Left ventricle myocardium inferior (tissue), 1 donor: ENCODE data around the gene NTM. TPM values are rescaled to one million over a fixed set of nuclear protein-coding genes. Genes with fewer than 3 reads are reported as not detected.

Experiments
- DNase-seq: peaks from one replicate; pipeline ENCODE4 v3.0.0-alpha.2; 2020
- H3K27ac ChIP-seq: fragments of 200-600 bp; replicated peaks from 2 replicates; pipeline ENCODE4 v1.8.0; 2021
- H3K27me3 ChIP-seq: fragments of 200-600 bp; 2 replicates; pipeline ENCODE4 v1.8.0; 2021; ENCODE audit warnings: low read depth
- H3K36me3 ChIP-seq: fragments of 200-600 bp; 2 replicates; pipeline ENCODE4 v1.8.0; 2021
- H3K4me1 ChIP-seq: fragments of 200-600 bp; 2 replicates; pipeline ENCODE4 v1.8.0; 2021
- H3K4me3 ChIP-seq: fragments of 200-600 bp; 2 replicates; pipeline ENCODE4 v1.8.0; 2021; ENCODE audit warnings: mild to moderate bottlenecking, moderate library complexity
- H3K9me3 ChIP-seq: fragments of 200-600 bp; replicated peaks from 2 replicates; pipeline ENCODE4 v1.8.0; 2021
- intact Hi-C: fragments of 100-400 bp; cut with micrococcal nuclease; formaldehyde crosslinking; loops from one replicate; pipeline ENCODE4 v1.11.0; 2022
- total RNA-seq: library from RNA; stranded (reverse); fragmentation: NEBNext Ultra II Directional; extraction: Animal tissue kit (Norgen Biotek cat#: 25700); gene quantifications from one replicate; pipeline ENCODE4 v1.2.1, GENCODE V29; 2021
- TF ChIP-seq, protein P1 (sequence below): fragments of 200-600 bp; IDR thresholded peaks from 2 replicates; pipeline ENCODE4 v1.8.0; 2021; ENCODE audit warnings: antibody characterized with exemption, mild to moderate bottlenecking, borderline replicate concordance
- donor health status: DM: no; HTN: yes; CAD: no; lungs with severe emphysema.

The NTM gene
- total RNA-seq, 1 donor from 2014 or later, result 1.0 TPM

DNA sequence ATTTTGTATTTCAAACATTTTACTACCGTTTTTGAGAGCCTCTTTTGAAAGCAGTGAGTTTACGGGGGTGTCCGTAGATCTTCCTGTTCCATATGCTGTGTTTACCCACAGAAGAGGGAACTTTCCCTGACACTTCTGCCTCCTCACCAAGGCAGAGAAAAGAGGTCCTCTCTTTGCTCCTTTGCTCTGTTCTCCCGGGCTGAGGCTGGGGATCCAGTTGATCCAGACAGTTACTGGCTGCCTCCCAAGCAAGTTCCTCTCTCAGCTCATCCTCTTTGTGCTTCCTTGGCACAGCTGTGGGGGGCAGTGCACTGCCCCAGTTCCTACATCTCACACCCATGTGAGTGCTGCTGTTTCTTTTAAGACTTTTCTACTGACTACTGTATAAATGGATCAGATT is 813.7 kb downstream of the NTM start:
- H3K27ac ChIP-seq, result no peak overlapping the region
- no peak overlapping the region for H3K4me3 ChIP-seq
- no peaks in the 10 kb centered on the region for H3K4me1 ChIP-seq
- TF ChIP-seq, protein P1, sequence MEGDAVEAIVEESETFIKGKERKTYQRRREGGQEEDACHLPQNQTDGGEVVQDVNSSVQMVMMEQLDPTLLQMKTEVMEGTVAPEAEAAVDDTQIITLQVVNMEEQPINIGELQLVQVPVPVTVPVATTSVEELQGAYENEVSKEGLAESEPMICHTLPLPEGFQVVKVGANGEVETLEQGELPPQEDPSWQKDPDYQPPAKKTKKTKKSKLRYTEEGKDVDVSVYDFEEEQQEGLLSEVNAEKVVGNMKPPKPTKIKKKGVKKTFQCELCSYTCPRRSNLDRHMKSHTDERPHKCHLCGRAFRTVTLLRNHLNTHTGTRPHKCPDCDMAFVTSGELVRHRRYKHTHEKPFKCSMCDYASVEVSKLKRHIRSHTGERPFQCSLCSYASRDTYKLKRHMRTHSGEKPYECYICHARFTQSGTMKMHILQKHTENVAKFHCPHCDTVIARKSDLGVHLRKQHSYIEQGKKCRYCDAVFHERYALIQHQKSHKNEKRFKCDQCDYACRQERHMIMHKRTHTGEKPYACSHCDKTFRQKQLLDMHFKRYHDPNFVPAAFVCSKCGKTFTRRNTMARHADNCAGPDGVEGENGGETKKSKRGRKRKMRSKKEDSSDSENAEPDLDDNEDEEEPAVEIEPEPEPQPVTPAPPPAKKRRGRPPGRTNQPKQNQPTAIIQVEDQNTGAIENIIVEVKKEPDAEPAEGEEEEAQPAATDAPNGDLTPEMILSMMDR, result no peak
- intact Hi-C loops, result no loop called here
- no peaks in the 10 kb centered on the region for H3K36me3 ChIP-seq
- H3K9me3 ChIP-seq, result no peaks in the 10 kb centered on the region
- DNase-seq, result no peak
- H3K27me3 ChIP-seq, result peaks cover 23% of the 10 kb centered on the region

DNA sequence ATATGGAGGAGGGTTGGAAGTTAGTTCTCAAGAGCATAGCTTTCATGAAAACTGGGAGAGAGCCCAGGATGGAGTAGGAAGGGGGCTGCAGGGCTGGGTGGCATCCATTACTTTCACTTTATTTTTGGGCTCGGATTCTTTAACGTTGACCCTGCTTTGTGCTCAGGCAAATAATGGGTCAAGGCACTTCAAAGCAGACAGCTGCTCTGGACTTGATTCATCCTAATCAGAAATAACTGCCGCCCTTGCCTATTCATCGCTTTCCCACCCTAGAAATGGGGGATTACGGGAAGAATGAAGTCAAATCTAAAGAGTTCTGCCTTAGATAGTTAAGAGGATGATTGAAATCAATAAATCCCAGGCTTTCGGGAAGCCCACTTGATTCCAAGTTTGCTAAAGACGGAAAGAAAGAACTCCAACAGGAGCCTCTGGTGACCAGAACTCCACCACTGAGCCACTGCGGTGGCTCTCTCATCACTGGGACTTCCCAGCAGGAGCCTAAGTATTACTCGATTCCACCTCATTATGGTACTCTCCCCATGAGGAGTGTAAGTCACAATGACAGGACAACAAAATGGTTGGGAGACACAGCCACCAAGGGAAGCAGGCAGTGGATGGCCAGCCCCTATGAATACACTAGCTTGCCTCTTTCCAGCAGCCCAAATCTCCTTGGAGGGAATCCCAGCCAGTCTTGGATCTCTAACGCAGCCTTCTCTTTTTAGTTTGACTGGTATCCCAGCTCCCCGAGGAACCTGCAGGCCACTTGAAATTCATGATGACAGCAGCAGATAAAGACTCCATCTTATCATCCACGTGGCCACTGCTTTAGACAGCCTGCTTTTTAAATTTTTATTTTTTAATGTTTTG is 815.5 kb downstream of the NTM start:
- intact Hi-C loops, result no loop called here
- Histone ChIP-seq H3K36me3 (no peaks in the 10 kb centered on the region), H3K9me3 (no peaks in the 10 kb centered on the region), H3K27me3 (peaks cover 34% of the 10 kb centered on the region), H3K4me3 (no peak overlapping the region), H3K27ac (no peak overlapping the region), H3K4me1 (no peaks in the 10 kb centered on the region)
- TF ChIP-seq, protein P1, result no peak
- DNase-seq, result no peak

DNA sequence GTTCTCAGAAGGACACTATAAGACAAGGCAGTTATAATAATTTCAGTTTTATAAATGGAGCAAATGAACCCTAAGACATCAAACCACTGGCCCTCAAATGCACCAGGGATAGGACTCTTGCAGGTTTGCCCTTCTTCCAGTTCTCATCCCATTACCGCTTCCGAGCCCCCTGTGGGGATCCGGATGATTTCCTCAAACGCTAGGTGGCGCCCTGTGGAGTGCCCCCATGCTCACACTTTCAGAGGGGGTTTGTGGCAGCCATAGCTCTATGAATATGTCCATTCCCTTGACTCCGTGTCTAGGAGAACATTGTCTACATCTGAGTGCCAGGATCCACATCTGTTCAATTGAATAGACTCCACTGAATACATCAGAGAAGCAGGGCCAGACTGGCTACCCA is 816.3 kb downstream of the NTM start:
- TF ChIP-seq, protein P1, result peak; percentile 45
- H3K4me3 ChIP-seq, result no peak overlapping the region
- no peaks in the 10 kb centered on the region for H3K9me3 ChIP-seq
- H3K27ac ChIP-seq, result no peak overlapping the region
- H3K4me1 ChIP-seq, result no peaks in the 10 kb centered on the region
- no peak for DNase-seq
- intact Hi-C loops, result no loop called here
- peaks cover 38% of the 10 kb centered on the region for H3K27me3 ChIP-seq
- no peaks in the 10 kb centered on the region for H3K36me3 ChIP-seq

DNA sequence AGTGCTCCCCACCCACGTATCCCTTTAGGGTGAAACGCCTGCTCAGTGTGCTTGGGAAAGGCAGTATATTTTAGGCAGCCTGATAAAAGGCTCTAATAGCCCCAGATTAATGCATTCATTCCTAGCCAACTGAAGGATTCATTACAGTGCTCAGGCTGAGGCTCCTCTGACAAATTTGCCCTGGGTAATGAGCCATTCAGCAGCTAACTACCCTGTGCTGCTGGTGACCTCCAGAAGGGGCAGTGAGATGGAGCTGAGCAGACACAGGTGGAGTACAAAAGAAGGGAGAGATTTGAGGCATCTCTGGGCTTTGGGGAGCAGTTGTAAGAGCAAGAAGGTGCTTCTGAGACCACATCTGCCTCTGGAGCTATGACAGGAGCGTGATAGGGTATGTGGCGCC is 817.0 kb downstream of the NTM start:
- intact Hi-C loops, result no loop called here
- Histone ChIP-seq H3K36me3 (no peaks in the 10 kb centered on the region), H3K9me3 (peaks cover 4% of the 10 kb centered on the region), H3K4me3 (no peak overlapping the region), H3K27ac (no peak overlapping the region), H3K4me1 (no peaks in the 10 kb centered on the region), H3K27me3 (peaks cover 38% of the 10 kb centered on the region)
- TF ChIP-seq, protein P1, result no peak
- DNase-seq, result no peak

DNA sequence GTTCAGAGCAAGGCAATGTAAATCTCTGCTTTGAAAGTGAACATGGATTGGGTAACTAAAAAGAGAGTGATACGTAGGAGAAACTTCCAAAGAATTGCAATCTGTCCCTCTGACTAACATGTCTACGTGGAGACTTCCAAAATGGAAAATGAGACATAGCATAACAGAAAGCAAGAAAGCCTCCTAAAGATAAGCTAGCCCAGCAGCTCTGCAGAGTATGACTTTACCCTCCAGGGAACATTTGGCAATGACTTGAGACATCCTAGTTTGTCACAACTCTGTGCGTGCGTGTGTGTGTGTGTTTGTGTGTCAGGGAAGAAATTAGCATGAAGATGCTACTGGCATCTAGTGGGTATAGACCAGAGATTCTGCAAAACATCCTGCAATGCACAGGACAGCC is 817.4 kb downstream of the NTM start:
- H3K27me3 ChIP-seq, result peaks cover 38% of the 10 kb centered on the region
- no peaks in the 10 kb centered on the region for H3K36me3 ChIP-seq
- no peaks in the 10 kb centered on the region for H3K4me1 ChIP-seq
- intact Hi-C loops, result no loop called here
- no peak for DNase-seq
- H3K27ac ChIP-seq, result no peak overlapping the region
- peaks cover 5% of the 10 kb centered on the region for H3K9me3 ChIP-seq
- no peak overlapping the region for H3K4me3 ChIP-seq
- TF ChIP-seq, protein P1, result no peak
